Measurements from ENCODE around the gene EDC3.
"Not testable (repeated sequence)": the region's sequence is repeated elsewhere in the genome, so short reads cannot be mapped to it uniquely, and the experiment has no call there.

Gene EDC3

GRCh38 chr15:74695597-74696397 lies at the start of gene EDC3:
Gene EDC3, minus strand, starts transcription at chr15:74696024. Its CDS starts 20,900 bp downstream, at chr15:74675124.
- DNase-seq: peak; percentile 91

GRCh38 chr15:74742422-74742821 lies 46.6 kb upstream of the EDC3 start:
- DNase-seq: no peak

GRCh38 chr15:74738239-74738638 lies 42.4 kb upstream of the EDC3 start:
- not testable (repeated sequence) for DNase-seq

GRCh38 chr15:74735305-74735704 lies 39.5 kb upstream of the EDC3 start:
- DNase-seq: no peak

GRCh38 chr15:74733269-74733668 lies 37.4 kb upstream of the EDC3 start:
- DNase-seq: no peak

GRCh38 chr15:74732846-74733245 lies 37.0 kb upstream of the EDC3 start:
- no peak for DNase-seq

GRCh38 chr15:74730619-74731316 lies 34.9 kb upstream of the EDC3 start:
- no peak for DNase-seq

GRCh38 chr15:74729372-74729771 lies 33.5 kb upstream of the EDC3 start:
- DNase-seq: not testable (repeated sequence)

GRCh38 chr15:74728699-74729098 lies 32.9 kb upstream of the EDC3 start:
- not testable (repeated sequence) for DNase-seq

GRCh38 chr15:74727727-74728126 lies 31.9 kb upstream of the EDC3 start:
- no peak for DNase-seq

- DNase-seq: no peak
Observed at GRCh38 chr15:74726774-74727164, 30.9 kb upstream of the EDC3 start.

- DNase-seq: peak; percentile 69
Observed at GRCh38 chr15:74725845-74726773, 30.3 kb upstream of the EDC3 start.

GRCh38 chr15:74725225-74725774 lies 29.5 kb upstream of the EDC3 start, which contains the start of gene CYP1A1:
Gene CYP1A1, minus strand, starts transcription at chr15:74725528. Its CDS starts 2,431 bp downstream, at chr15:74723097.
- DNase-seq: peak; percentile 36

GRCh38 chr15:74724570-74725224 lies 28.9 kb upstream of the EDC3 start:
- DNase-seq: peak; percentile 32

GRCh38 chr15:74723754-74724334 lies 28.0 kb upstream of the EDC3 start:
- peak; percentile 85 for DNase-seq

GRCh38 chr15:74723187-74723586 lies 27.4 kb upstream of the EDC3 start:
- DNase-seq: no peak

- DNase-seq: no peak
Observed at GRCh38 chr15:74722591-74722990, 26.8 kb upstream of the EDC3 start.

- DNase-seq: no peak
Observed at GRCh38 chr15:74716651-74717050, 20.8 kb upstream of the EDC3 start.

GRCh38 chr15:74712311-74712710 lies 16.5 kb upstream of the EDC3 start:
- no peak for DNase-seq

- DNase-seq: no peak
Observed at GRCh38 chr15:74710319-74711094, 14.7 kb upstream of the EDC3 start.

- no peak for DNase-seq
Observed at GRCh38 chr15:74709892-74710291, 14.1 kb upstream of the EDC3 start.

Data from OCI-M1 (cell line).